Measurements from ENCODE around the gene MACROD1.

Gene MACROD1

GRCh38 chr11:64150481-64151239 lies 15.3 kb downstream of the MACROD1 start:
- DNase-seq, result peak; percentile 97

DNA sequence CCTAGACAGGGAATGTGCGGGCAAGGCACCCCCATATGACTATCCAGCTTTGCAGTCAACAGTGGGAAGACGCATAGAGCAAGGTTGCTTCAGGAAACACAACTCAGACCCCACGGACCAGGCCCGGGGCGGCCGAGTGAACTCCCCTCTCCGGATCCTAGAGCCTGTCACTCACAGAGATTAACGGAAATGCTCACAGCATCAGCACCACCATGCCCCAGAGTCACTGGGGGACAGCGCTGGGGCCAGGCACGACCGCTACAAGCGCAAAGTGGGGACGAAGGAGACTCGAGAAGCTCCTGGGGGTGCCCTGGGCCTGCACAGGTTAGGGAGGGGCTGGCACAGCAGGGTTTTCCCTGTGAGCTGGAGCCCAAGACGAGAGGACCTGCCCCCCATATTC lies 15.9 kb downstream of the MACROD1 start:
- DNase-seq, result no peak

GRCh38 chr11:64148917-64149617 lies 16.8 kb downstream of the MACROD1 start:
- DNase-seq, result no peak

GRCh38 chr11:64148226-64148916 lies 17.5 kb downstream of the MACROD1 start:
- peak; percentile 91 for DNase-seq

GRCh38 chr11:64146036-64146955 lies 19.6 kb downstream of the MACROD1 start:
- peak; percentile 38 for DNase-seq

DNA sequence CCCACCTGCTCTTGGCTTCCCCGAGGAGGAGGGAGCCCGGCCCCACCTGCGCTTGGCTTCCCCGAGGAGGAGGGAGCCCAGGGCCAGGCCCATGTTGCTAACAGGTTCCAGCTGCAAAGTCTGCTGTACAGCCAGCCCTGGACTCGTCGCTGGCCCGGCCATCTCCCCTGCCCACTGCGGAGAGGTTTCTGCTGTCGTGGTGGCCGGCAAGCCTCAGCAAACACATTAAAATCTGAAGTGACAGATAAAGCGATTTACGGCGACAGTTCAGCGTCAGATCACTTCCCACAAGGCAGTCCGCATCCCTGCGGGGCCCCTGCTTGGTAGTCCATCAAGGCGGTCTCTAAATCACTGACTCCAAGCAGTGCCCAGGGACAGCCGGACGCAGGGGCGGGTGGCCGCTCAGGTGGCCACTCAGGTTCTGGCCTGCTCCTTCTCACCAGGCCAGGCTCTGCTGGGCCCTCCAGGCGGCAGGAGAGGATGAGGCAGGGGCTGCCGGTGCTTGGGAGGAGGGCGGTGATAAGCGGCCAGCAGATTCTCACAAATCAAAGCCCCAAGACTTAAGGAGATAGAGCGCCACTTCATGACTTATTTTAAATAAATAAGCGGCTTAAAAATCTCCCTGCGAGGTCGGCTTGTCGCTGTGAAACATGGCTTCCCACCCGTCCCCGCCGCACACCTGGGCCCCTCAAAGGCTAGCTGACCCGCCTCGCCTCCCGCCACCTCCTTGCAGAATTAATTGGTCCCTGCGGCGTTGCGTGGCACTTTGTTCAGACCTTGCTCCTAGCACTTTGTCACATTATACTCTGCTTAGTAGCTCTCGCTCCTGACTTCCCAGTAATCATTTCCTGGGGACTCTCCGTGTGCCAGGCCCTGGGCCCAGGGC lies 21.1 kb downstream of the MACROD1 start:
- no peak for DNase-seq

GRCh38 chr11:64141081-64141783 lies 24.7 kb downstream of the MACROD1 start:
- peak; percentile 52 for DNase-seq

DNA sequence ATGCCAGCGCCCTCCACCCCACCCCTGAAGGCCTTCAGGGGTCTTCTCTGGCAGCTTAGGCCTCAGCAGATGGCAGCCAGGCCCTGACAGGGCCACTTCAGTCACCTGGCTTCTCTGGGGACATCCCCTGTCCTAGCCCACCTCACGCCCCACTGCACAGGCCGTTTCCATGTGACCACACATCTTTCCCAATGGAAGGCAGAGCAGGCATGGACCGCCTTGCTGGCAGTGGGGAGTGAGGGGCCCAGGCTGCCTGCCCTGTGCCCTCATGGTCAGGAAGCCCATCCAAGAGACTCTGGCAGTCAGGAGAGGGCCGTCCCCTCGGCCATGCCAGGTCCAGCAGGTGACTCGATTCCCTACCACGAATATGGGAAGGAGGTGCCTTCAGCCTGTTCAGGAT lies 25.8 kb downstream of the MACROD1 start:
- no peak for DNase-seq

- no peak for DNase-seq
These were observed 26.9 kb downstream of the MACROD1 start for GRCh38 chr11:64139049-64139448.

- DNase-seq, result peak; percentile 57
These were observed 27.5 kb downstream of the MACROD1 start for GRCh38 chr11:64138398-64138797.

DNA sequence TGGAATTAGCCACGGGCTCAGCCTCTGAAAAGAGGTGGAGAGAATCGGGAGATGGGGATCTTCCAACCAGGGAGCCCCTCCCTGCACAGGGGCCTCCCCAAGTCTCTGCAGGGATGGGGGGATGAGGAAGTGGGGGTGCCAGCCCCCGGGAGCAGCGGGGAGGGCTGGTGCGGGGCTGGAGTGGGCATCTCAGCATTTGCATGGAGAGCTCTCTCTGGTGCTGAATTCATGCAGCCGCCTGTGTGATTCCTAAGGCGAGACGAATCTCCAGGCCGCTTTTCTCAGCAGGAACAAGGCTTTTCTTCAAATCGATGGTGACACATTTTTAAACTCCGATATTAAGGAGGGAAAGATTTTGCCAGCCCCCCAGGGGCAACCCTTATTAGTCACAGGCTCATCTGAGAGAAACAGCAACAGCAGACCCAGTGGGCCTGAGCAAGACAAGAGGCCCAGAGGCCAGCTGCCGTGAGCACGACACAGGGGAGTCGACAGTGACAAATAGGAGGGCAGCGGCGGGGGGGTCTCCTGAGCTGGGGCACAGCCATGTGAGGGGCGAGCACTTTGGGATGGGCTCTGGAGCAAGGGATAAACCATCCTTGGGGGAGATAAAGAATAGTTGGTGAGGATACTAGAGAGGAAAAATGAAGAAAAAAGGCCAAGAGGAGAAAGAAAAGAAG lies 29.0 kb downstream of the MACROD1 start:
- no peak for DNase-seq

GRCh38 chr11:64135711-64136110 lies 30.2 kb downstream of the MACROD1 start:
- DNase-seq, result no peak

- DNase-seq, result no peak
These were observed 30.9 kb downstream of the MACROD1 start for GRCh38 chr11:64134963-64135362.

GRCh38 chr11:64132982-64133705 lies 32.8 kb downstream of the MACROD1 start:
- no peak for DNase-seq

- peak; percentile 61 for DNase-seq
These were observed 33.6 kb downstream of the MACROD1 start for GRCh38 chr11:64132191-64132771.

DNA sequence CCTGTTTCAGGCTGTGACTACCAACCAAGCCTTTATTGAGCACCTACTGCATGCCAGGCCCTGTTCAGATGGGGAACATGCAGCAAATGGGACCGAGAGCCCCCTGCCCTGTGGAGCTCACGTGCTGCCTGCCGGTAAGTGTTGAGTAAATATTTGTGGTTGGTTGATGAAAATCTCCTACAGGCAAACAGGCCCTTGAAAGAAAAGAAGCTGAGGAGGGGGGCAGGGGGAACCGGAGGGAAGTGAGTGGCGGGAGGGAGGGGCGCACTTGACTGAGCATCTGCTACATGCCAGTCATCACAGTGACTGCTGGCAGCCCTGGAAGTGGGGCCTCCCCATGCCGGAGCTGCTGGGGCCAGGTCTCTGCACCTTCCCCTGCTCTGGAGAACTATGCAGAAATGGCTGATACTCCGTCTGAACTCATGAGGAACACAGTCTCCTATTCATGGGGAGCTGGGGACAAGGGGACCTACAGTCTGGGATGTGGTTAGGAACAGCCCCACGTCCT lies 34.2 kb downstream of the MACROD1 start:
- peak; percentile 77 for DNase-seq

DNA sequence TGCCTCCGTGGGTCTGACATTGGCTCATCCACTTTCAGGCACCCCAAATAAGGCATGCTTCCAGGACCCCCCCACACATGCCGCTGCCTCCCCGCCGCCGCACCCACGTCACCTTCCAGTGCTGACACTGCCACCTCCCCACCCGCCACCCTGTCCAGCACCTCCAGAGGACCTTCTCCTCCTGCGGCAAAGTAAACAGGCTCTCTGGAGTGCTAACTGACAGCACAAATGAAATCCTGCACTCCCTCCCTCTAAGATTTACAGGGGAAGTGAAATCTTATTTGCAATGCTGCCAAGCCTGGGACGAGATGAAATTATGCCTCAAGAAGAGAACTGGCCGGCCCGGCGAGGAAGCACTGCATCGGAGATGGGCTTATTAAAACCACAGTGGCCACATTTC lies 35.3 kb downstream of the MACROD1 start:
- DNase-seq, result no peak

GRCh38 chr11:64129403-64129802 lies 36.5 kb downstream of the MACROD1 start:
- no peak for DNase-seq

Measured in NCI-H1092 treated with DMSO at 0.1 percent for 48 hours (cell line).